HG03108 (cell line): ENCODE results near the gene PLD4.
"Not testable (repeated sequence)": the region's sequence is repeated elsewhere in the genome, so short reads cannot be mapped to it uniquely, and the experiment has no call there.

Experiments
- ATAC-seq: cut with Tn5 transposase; IDR thresholded peaks from one replicate; pipeline ENCODE4 v1.9.1; 2021; ENCODE audit warnings: moderate library complexity; ENCODE audit not compliant: unreplicated experiment

PLD4 gene

DNA sequence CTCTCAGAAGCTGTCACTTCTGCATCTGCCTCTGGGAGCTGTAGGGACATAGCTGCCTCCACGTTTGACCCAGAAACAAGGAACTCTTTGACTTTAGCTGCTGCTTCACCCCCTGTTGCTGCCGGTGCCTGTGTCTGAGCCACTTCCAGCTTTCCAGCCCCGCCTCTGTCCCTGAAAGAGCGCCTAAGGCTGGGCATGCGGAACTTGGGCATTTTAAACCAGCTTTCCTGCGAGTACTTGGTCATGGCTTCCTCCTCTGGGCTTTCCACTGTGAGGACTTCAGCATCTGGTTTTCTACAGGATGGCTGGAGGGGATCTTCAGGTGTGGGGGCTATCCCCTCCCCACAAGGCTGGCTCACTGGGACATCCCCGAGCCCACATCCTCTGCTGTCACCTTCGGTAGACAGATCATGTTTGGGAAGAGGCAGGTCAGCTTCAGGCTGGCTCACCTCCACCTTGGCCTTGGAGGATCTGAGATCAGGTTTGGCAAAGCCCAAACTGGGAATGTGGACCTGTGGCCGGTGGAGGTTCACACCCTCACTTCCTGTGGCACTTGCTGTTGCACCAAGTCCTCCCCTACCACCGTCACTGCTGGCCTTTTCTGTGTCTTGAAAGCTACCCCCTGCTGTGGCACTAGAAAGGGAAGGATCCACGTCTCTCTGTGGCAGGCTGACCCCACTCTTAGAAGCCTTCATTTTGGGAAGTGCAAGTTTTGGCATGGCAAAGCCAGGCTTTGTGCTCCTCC, 15.2 kb downstream of the PLD4 start:
- ATAC-seq = no peak

DNA sequence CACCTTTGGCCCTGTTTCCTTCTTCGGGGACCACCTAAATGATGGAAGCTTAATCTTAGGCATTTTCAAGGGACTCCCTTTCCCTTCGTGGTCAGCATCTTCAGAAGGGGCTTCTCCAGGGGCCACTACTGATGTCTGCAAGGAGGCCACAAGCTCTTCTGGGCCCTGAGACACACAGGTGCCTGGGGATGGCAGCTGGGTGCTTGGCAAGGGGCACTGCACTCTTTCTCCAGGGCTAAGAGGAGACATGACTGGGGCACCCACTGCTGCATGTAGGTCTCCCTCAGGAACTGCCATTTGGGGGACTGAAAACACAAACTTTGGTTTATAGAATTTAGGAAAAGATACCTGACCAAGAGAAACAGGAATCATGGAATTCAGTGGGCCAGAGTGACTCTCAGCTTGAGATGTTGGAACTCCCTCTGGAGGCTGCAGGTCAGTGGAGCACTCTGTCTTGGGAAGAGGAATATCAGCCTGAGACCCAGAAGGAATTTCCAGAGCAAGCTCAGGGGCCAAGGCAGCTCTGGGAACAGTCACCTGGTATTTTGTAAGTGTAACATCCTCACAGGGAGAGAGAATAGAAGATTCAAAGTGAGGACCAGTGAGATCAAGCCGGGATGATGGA, 16.0 kb downstream of the PLD4 start:
- ATAC-seq = no peak

DNA sequence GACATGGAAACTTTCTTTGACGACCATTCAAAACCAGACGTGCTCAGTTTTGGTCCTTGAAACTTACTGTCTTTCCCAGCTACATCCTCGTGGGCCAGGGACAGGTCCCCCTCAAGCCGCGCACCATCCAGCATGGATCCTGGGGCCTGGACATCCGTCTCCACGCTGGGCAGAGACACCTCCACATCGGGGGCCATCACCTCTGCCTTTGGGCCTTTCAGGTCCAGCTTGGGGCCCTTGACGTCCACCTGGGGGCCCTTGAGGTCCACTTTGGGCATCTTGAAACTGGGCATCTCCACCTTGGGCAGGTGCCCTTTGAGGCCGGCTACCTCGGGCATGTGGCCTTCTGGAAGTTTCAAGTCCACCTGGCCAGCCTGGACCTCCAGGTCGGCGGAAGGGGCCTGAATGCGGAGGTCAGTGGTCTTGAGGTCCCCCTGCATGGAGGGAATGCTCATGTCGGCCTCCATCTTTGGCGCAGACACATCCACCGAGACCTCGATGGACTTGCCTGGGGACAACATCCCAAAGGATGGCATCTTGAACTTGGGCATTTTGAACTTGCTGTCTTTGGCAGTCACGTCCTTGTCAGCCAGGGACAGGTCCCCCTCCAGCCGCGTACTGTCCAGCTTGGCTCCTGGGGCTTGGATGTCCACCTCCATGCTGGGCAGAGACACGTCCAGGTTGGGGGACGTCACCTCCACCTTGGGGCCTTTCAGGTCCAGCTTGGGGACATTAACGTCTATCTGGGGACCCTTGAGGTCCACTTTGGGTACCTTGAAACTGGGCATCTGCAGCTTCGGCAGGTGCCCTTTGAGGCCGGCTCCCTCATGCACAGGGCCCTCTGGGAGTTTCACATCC, 17.1 kb downstream of the PLD4 start:
- ATAC-seq = no peak

DNA sequence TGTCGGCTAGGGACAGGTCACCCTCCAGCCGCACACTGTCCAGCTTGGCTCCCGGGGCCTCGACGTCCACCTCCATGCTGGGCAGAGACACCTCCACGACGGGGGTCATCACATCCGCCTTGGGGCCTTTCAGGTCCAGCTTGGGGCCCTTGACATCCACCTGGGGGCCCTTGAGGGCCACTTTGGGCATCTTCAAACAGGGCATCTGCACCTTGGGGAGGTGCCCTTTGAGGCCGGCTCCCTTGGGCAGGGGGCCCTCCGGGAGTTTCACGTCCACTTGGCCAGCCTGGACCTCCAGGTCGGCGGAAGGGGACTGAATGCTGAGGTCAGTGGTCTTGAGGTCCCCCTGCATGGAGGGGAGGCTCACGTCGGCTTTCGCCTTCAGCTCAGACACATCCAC, 17.9 kb downstream of the PLD4 start:
- ATAC-seq = no peak

DNA sequence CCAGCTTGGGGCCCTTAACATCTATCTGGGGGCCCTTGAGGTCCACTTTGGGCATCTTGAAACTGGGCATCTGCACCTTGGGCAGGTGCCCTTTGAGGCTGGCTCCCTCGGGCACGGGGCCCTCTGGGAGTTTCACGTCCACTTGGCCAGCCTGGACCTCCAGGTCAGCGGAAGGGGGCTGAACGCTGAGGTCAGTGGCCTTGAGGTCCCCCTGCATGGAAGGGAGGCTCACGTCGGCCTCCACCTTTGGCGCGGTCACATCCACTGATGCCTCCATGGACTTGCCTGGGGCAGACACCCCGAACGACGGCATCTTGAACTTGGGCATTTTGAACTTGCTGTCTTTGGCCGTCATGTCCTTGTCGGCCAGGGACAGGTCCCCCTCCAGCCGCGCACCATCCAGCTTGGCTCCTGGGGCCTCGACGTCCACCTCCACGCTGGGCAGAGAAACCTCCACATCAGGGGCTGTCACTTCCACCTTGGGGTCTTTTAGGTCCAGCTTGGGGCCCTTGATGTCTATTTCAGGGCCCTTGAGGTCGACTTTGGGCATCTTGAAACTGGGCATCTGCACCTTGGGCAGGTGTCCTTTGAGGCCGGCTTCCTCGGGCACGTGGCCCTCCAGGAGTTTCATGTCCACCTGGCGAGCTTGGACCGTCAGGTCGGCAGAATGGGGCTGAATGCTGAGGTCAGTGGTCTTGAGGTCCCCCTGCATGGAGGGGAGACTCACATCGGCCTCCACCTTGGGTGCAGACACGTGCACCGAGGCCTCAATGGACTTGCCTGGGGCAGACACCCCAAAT, 18.7 kb downstream of the PLD4 start:
- ATAC-seq = not testable (repeated sequence)

DNA sequence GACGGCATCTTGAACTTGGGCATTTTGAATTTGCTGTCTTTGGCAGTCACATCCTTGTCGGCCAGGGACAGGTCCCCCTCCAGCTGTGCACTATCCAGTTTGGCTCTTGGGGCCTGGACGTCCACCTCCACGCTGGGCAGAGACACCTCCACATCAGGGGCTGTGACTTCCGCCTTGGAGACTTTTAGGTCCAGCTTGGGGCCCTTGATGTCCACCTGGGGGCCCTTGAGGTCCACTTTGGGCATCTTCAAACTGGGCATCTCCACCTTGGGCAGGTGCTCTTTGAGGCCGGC, 19.3 kb downstream of the PLD4 start:
- not testable (repeated sequence) for ATAC-seq

DNA sequence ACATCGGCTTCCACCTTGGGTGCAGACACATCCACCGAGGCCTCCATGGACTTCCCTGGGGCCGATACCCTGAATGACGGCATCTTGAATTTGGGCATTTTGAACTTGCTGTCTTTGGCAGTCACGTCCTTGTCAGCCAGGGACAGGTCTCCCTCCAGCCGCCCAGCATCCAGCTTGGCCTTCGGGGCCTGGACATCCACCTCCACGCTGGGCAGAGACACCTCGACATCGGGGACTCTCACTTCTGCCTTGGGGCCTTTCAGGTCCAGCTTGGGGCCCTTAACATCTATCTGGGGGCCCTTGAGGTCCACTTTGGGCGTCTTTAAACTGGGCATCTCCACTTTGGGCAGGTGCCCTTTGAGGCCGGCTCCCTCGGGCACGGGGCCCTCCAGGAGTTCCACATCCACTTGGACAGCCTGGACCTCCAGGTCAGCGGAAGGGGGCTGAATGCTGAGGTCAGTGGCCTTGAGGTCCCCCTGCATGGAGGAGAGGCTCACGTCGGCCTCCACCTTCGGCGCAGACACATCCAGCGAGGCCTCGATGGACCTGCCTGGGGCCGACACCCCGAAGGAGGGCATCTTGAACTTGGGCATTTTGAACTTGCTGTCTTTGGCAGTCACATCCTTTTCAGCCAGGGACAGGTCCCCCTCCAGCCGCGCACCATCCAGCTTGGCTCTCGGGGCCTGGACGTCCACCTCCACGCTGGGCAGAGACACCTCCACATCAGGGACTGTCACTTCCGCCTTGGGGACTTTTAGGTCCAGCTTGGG, 19.9 kb downstream of the PLD4 start:
- not testable (repeated sequence) for ATAC-seq

DNA sequence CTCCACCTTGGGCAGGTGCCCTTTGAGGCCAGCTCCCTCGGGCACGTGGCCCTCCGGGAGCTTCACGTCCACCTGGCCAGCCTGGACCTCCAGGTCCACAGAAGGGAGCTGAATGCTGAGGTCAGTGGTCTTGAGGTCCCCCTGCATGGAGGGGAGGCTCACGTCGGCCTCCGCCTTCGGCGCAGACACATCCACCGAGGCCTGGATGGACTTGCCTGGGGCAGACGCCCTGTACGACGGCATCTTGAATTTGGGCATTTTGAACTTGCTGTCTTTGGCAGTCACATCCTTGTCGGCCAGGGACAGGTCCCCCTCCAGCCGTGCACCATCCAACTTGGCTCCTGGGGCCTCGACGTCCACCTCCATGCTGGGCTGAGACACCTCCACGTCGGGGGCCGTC, 20.6 kb downstream of the PLD4 start:
- ATAC-seq = not testable (repeated sequence)

DNA sequence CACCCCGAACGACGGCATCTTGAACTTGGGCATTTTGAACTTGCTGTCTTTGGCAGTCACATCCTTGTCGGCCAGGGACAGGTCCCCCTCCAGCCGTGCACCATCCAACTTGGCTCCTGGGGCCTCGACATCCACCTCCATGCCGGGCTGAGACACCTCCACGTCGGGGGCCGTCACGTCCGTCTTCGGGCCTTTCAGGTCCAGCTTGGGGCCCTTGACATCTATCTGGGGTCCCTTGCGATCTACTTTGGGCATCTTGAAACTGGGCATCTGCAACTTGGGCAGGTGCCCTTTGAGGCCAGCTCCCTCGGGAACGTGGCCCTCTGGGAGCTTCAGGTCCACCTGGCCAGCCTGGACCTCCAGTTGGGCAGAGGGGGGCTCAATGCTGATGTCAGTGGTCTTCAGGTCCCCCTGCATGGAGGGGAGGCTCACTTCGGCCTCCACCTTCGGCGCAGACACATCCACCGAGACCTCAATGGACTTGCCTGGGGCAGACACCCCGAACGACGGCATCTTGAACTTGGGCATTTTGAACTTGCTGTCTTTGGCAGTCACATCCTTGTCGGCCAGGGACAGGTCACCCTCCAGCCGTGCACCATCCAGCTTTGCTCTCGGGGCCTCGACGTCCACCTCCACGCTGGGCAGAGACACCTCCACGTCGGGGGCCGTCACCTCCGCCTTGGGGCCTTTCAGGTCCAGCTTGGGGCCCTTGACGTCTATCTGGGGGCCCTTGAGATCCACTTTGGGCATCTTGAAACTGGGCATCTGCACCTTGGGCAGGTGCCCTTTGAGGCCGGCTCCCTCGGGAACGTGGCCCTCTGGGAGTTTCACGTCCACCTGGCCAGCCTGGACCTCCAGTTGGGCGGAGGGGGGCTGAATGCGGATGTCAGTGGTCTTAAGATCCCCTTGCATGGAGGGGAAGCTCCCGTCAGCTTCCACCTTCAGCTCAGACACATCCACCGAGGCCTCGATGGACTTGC, 21.6 kb downstream of the PLD4 start:
- not testable (repeated sequence) for ATAC-seq

DNA sequence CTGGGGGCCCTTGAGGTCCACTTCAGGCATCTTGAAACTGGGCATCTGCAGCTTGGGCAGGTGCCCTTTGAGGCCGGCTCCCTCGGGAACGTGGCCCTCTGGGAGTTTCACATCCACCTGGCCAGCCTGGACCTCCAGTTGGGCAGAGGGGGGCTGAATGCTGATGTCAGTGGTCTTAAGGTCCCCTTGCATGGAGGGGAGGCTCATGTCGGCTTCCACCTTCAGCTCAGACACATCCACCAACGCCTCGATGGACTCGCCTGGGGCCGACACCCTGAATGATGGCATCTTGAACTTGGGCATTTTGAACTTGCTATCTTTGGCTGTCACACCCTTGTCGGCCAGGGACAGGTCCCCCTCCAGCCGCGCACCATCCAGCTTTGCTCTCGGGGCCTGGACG, 22.5 kb downstream of the PLD4 start:
- not testable (repeated sequence) for ATAC-seq

DNA sequence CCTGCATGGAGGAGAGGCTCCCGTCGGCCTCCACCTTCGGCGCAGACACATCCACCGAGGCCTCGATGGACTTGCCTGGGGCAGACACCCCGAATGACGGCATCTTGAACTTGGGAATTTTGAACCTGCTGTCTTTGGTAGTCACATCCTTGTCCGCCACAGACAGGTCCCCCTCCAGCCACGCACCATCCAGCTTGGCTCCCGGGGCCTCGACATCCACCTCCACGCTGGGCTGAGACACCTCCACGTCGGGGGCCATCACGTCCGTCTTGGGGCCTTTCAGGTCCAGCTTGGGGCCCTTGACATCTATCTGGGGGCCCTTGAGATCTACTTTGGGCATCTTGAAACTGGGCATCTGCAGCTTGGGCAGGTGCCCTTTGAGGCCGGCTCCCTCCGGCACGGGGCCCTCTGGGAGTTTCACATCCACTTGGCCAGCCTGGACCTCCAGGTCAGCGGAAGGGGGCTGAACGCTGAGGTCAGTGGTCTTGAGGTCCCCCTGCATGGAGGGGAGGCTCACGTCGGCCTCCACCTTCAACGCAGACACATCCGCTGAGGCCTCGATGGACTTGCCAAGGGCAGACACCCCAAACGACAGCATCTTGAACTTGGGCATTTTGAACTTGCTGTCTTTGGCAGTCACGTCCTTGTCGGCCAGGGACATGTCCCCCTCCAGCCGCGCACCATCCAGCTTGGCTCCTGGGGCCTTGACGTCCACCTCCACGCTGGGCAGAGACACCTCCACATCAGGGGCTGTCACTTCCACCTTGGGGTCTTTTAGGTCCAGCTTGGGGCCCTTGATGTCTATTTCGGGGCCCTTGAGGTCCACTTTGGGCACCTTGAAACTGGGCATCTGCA, 23.4 kb downstream of the PLD4 start:
- ATAC-seq = not testable (repeated sequence)

DNA sequence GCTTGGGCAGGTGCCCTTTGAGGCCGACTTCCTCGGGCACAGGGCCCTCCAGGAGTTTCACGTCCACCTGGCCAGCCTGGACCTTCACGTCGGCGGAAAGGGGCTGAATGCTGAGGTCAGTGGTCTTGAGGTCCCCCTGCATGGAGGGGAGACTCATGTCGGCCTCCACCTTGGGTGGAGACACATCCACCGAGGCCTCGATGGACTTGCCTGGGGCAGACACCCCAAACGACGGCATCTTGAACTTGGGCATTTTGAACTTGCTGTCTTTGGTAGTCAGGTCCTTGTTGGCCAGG, 24.0 kb downstream of the PLD4 start:
- no peak for ATAC-seq

DNA sequence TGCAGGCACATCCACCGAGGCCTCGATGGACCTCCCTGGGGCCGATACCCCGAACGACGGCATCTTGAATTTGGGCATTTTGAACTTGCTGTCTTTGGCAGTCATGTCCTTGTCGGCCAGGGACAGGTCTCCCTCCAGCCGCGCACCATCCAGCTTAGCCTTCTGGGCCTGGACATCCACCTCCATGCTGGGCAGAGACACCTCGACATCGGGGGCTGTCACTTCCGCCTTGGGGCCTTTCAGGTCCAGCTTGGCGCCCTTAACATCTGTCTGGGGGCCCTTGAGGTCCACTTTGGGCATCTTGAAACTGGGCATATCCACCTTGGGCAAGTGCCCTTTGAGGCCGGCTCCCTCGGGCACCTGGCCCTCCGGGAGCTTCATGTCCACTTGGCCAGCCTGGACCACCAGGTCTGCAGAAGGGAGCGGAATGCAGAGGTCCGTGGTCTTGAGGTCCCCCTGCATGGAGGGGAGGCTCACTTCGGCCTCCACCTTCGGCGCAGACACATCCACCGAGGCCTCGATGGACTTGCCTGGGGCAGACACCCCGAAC, 24.8 kb downstream of the PLD4 start:
- ATAC-seq = not testable (repeated sequence)

DNA sequence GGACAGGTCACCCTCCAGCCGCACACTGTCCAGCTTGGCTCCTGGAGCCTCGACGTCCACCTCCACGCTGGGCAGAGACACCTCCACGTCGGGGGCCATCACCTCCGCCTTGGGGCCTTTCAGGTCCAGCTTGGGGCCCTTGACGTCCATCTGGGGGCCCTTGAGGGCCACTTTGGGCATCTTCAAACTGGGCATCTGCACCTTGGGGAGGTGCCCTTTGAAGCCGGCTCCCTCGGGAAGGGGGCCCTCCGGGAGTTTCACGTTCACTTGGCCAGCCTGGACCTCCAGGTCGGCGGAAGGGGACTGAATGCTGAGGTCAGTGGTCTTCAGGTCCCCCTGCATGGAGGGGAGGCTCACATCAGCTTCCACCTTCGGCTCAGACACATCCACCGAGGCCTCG, 25.3 kb downstream of the PLD4 start:
- no peak for ATAC-seq

DNA sequence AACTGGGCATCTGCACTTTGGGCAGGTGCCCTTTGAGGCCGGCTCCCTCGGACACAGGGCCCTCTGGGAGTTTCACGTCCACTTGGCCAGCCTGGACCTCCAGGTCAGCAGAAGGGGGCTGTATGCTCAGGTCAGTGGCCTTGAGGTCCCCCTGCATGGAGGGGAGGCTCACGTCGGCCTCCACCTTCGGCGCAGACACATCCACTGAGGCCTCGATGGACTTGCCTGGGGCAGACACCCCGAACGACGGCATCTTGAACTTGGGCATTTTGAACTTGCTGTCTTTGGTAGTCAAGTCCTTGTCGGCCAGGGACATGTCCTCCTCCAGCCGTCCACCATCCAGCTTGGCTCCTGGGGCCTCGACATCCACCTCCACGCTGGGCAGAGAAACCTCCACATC, 26.0 kb downstream of the PLD4 start:
- ATAC-seq = not testable (repeated sequence)

DNA sequence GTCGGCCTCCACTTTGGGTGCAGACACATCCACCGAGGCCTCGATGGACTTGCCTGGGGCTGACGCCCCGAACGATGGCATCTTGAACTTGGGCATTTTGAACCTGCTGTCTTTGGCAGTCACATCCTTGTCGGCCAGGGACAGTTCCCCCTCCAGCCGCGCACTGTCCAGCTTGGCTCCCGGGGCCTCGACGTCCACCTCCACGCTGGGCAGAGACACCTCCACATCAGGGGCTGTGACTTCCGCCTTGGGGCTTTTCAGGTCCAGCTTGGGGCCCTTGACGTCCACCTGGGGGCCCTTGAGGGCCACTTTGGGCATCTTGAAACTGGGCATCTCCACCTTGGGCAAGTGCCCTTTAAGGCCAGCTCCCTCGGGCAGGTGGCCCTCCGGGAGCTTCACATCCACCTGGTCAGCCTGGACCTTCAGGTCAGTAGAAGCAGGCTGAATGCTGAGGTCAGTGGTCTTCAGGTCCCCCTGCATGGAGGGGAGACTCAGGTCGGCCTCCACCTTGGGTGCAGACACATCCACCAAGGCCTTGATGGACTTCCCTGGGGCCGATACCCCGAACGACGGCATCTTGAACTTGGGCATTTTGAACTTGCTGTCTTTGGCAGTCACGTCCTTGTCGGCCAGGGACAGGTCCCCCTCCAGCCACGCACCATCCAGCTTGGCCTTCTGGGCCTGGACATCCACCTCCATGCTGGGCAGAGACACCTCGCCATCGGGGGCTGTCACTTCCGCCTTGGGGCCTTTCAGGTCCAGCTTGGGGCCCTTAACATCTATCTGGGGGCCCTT, 27.4 kb downstream of the PLD4 start:
- ATAC-seq = not testable (repeated sequence)

DNA sequence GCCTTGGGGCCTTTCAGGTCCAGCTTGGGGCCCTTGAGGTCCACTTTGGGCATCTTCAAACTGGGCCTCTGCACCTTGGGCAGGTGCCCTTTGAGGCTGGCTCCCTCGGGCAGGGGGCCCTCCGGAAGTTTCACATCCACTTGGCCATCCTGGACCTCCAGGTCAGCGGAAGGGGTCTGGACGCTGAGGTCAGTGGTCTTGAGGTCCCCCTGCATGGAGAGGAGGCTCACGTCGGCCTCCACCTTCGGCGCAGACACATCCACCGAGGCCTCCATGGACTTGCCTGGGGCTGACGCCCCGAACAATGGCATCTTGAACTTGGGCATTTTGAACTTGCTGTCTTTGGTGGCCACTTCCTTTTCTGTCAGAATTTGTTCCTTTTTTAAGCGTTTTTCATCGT, 28.4 kb downstream of the PLD4 start:
- ATAC-seq = no peak
